NK-92 (cell line): ENCODE measurements around the gene SBSN.

Experiments used
- DNase-seq: peaks from one replicate; lab custom pipeline; 2025; ENCODE audit not compliant: unreplicated experiment; lab: John Stamatoyannopoulos, UW

SBSN gene

GRCh38 chr19:35528218-35529038, at the start of gene SBSN:
TSS of gene SBSN (minus strand) at chr19:35528311. CDS start at chr19:35528281, 30 bp downstream.
- no peak for DNase-seq

GRCh38 chr19:35571406-35571965, 43.4 kb upstream of the SBSN start:
- no peak for DNase-seq

- DNase-seq: no peak
These were observed 41.2 kb upstream of the SBSN start for GRCh38 chr19:35569281-35569781.

- DNase-seq: no peak
These were observed 38.6 kb upstream of the SBSN start for GRCh38 chr19:35566738-35567137.

- no peak for DNase-seq
These were observed 37.1 kb upstream of the SBSN start for GRCh38 chr19:35565016-35565856.

GRCh38 chr19:35563207-35563829, 35.2 kb upstream of the SBSN start, which contains the start of gene ATP4A:
TSS of gene ATP4A (minus strand) at chr19:35563658. CDS start at chr19:35563629, 29 bp downstream.
- DNase-seq: no peak

GRCh38 chr19:35562776-35563175, 34.7 kb upstream of the SBSN start:
- DNase-seq: no peak

- DNase-seq: no peak
These were observed 34.2 kb upstream of the SBSN start for GRCh38 chr19:35562336-35562735.

- DNase-seq: no peak
These were observed 33.3 kb upstream of the SBSN start for GRCh38 chr19:35561436-35561835.

- DNase-seq: no peak
These were observed 32.6 kb upstream of the SBSN start for GRCh38 chr19:35560677-35561076.

- no peak for DNase-seq
These were observed 32.2 kb upstream of the SBSN start for GRCh38 chr19:35560271-35560670.

GRCh38 chr19:35559781-35560180, 31.7 kb upstream of the SBSN start:
- no peak for DNase-seq

GRCh38 chr19:35559281-35559659, 31.2 kb upstream of the SBSN start:
- DNase-seq: no peak

- DNase-seq: no peak
These were observed 30.5 kb upstream of the SBSN start for GRCh38 chr19:35558400-35559280.

- no peak for DNase-seq
These were observed 29.7 kb upstream of the SBSN start for GRCh38 chr19:35557539-35558399.

- no peak for DNase-seq
These were observed 28.9 kb upstream of the SBSN start for GRCh38 chr19:35556846-35557538.

GRCh38 chr19:35556025-35556590, 28.0 kb upstream of the SBSN start:
- no peak for DNase-seq

- no peak for DNase-seq
These were observed 27.3 kb upstream of the SBSN start for GRCh38 chr19:35555301-35556005.
